HepG2 (cell line): ENCODE data around the gene MFAP1. TPM values are rescaled to one million over a fixed set of nuclear protein-coding genes. Genes with fewer than 3 reads are reported as not detected.

Experiments used
- ARID4A ChIP-seq: sonication (generic); formaldehyde crosslinking; IDR thresholded peaks from 2 replicates; pipeline ENCODE4 v1.5.0; 2020; ENCODE audit warnings: mild to moderate bottlenecking, missing genetic modification reagents, borderline replicate concordance
- ATF3 ChIP-seq: sonication (generic); formaldehyde crosslinking; IDR thresholded peaks from 2 replicates; pipeline ENCODE4 v1.4.0; 2020; ENCODE audit warnings: missing genetic modification reagents
- ATRX ChIP-seq: sonication (generic); formaldehyde crosslinking; IDR thresholded peaks from 2 replicates; pipeline ENCODE4 v1.4.0; 2020; ENCODE audit warnings: missing genetic modification reagents, borderline replicate concordance
- CBX2 ChIP-seq, 2 experiments: fragments of 200-600 bp in 1 of 2; sonication (generic); formaldehyde crosslinking in 1 of 2; IDR thresholded peaks; 2 replicates each; pipeline versions ENCODE4 v1.7.0 to v1.8.1; 2018 to 2022; ENCODE audit warnings: low read depth in 2 of 2, low read length in 1 of 2, mild to moderate bottlenecking in 1 of 2, missing genetic modification reagents in 1 of 2
- E2F1 ChIP-seq: sonication (generic); formaldehyde crosslinking; IDR thresholded peaks from 2 replicates; pipeline ENCODE4 v1.5.0; 2020; ENCODE audit warnings: missing genetic modification reagents
- GATA4 ChIP-seq: sonication (generic); IDR thresholded peaks from 2 replicates; pipeline ENCODE4 v1.6.1; 2016; ENCODE audit warnings: antibody characterized with exemption, low read depth, borderline replicate concordance
- GFI1 ChIP-seq: sonication (generic); formaldehyde crosslinking; IDR thresholded peaks from 2 replicates; pipeline ENCODE4 v1.5.0; 2020; ENCODE audit warnings: missing genetic modification reagents, mild to moderate bottlenecking, borderline replicate concordance
- KDM1A ChIP-seq: IDR thresholded peaks from 2 replicates; pipeline ENCODE4 v1.6.1; 2016; ENCODE audit warnings: missing compliant biosample characterization
- MLLT10 ChIP-seq: sonication (generic); formaldehyde crosslinking; IDR thresholded peaks from 2 replicates; pipeline ENCODE4 v1.4.0; 2020; ENCODE audit warnings: missing genetic modification reagents
- PAF1 ChIP-seq: IDR thresholded peaks from 2 replicates; pipeline ENCODE4 v1.6.1; 2016; ENCODE audit warnings: missing genetic modification reagents, missing compliant biosample characterization
- PPARG ChIP-seq: conservative IDR thresholded peaks from 2 replicates; pipeline ENCODE4 v1.6.1; 2016; ENCODE audit warnings: missing biosample characterization, missing genetic modification reagents
- RORA ChIP-seq: sonication (generic); formaldehyde crosslinking; IDR thresholded peaks from 2 replicates; pipeline ENCODE4 v1.5.0; 2020; ENCODE audit warnings: mild to moderate bottlenecking, missing genetic modification reagents, moderate library complexity
- RXRA ChIP-seq: sonication (generic); formaldehyde crosslinking; IDR thresholded peaks from 2 replicates; pipeline ENCODE4 v1.5.1; 2020; ENCODE audit warnings: missing genetic modification reagents
- SNRNP70 ChIP-seq: fragments of 200-400 bp; formaldehyde crosslinking; IDR thresholded peaks from 2 replicates; pipeline ENCODE4 v1.6.1; 2017; ENCODE audit warnings: mild to moderate bottlenecking, low read depth, low read length, moderate library complexity
- ZKSCAN8 ChIP-seq: IDR thresholded peaks from 2 replicates; pipeline ENCODE4 v1.6.1; 2016; ENCODE audit warnings: borderline replicate concordance, missing genetic modification reagents, missing compliant biosample characterization
- ZNF3 ChIP-seq: IDR thresholded peaks from 2 replicates; pipeline ENCODE4 v1.7.0; 2017; ENCODE audit warnings: inconsistent platforms
- ZNF326 ChIP-seq: sonication (generic); formaldehyde crosslinking; IDR thresholded peaks from 2 replicates; pipeline ENCODE4 v1.4.0; 2020; ENCODE audit warnings: missing genetic modification reagents, borderline replicate concordance
- ZNF460 ChIP-seq: sonication (generic); formaldehyde crosslinking; IDR thresholded peaks from 2 replicates; pipeline ENCODE4 v1.5.1; 2020; ENCODE audit warnings: missing genetic modification reagents, mild to moderate bottlenecking, borderline replicate concordance
- ZNF556 ChIP-seq: sonication (generic); formaldehyde crosslinking; IDR thresholded peaks from 2 replicates; pipeline ENCODE4 v1.4.0; 2020; ENCODE audit warnings: mild to moderate bottlenecking, missing genetic modification reagents, borderline replicate concordance
- ZNF687 ChIP-seq: sonication (generic); formaldehyde crosslinking; IDR thresholded peaks from 2 replicates; pipeline ENCODE4 v1.5.1; 2020; ENCODE audit warnings: mild to moderate bottlenecking, missing genetic modification reagents, moderate library complexity
- polyA plus RNA-seq, 8 experiments: library from polyadenylated mRNA; depleted of rRNA in 3 of 8; stranded (reverse) in 7 of 8; unstranded in 1 of 8; fragments of >200 nt; fragmentation: Illumina TruSeq in 4 of 8; extraction: Trizol in 4 of 8; gene quantifications; 2 replicates each; pipeline versions ENCODE4 v1.2.1 to v1.2.3, GENCODE V29; 2011 to 2016; ENCODE audit warnings: low read depth in 4 of 8, missing spikeins in 1 of 8, mixed read lengths in 1 of 8; ENCODE audit not compliant: insufficient read depth in 1 of 8
- total RNA-seq, 5 experiments: library from RNA; depleted of rRNA; stranded (reverse); fragments of >200 nt; fragmentation: Illumina TruSeq; extraction: Trizol; gene quantifications; 2 replicates each; pipeline ENCODE4 v1.2.3, GENCODE V29; 2016; ENCODE audit warnings: low read depth in 1 of 5

The MFAP1 gene
- total and polyA plus RNA-seq, 2 of the 13 experiments (the other 11 are each of a cell fraction or from before 2014, with no cell fraction given), result 11.8 to 39.5 TPM

GRCh38 chr15:43826508-43827341, 2.2 kb upstream of the MFAP1 start, which contains the start of gene WDR76 (continued):
- no peak for TF ChIP-seq ZKSCAN8 (CRISPR knock-in tag)
- TF ChIP-seq ZNF687 (CRISPR knock-in tag), result peak; percentile 88
- TF ChIP-seq ARID4A, result peak; percentile 51; the same call in 1 of the 2 replicates
- TF ChIP-seq ZNF460 (CRISPR knock-in tag), result peak; percentile 74
- TF ChIP-seq RORA (CRISPR knock-in tag), result no peak
- TF ChIP-seq ZNF326 (CRISPR knock-in tag), result no peak
- TF ChIP-seq GFI1, result no peak
- no peak for TF ChIP-seq ZNF3 (CRISPR knock-in tag)
- TF ChIP-seq PPARG (CRISPR knock-in tag), result no peak
- TF ChIP-seq ATF3, result no peak
- 0 out of 2 replicates have a peak, but pooled peaks have one; percentile 24 for TF ChIP-seq RXRA (CRISPR knock-in tag)
- no peak for TF ChIP-seq PAF1 (CRISPR knock-in tag)
- no peak for TF ChIP-seq ATRX
- TF ChIP-seq SNRNP70, result no peak
- no peak for TF ChIP-seq KDM1A (CRISPR knock-in tag)
- TF ChIP-seq ZNF556 (CRISPR knock-in tag), result no peak
- no peak for TF ChIP-seq CBX2 (IDR thresholded peaks at IDR 0.05; ENCODE audit: low read depth, low read length)
- TF ChIP-seq CBX2 (CRISPR knock-in tag; IDR thresholded peaks at IDR 0.05; ENCODE audit: low read depth), result no peak
- TF ChIP-seq GATA4, result no peak
- TF ChIP-seq MLLT10 (CRISPR knock-in tag), result no peak
- peak; percentile 91 for TF ChIP-seq E2F1
